ENCODE data around the gene SFSWAP. TPM values are rescaled to one million over a fixed set of nuclear protein-coding genes. Genes with fewer than 3 reads are reported as not detected.

SFSWAP gene
- total RNA-seq, 1 experiment from 2014 or later: 50.4 TPM

- DNase-seq (ENCODE audit: low read depth, low spot score) (no peak), ATAC-seq (no peak)
- Histone ChIP-seq H3K79me2 (ENCODE audit: insufficient read depth, low read length) (peaks cover 24% of the 10 kb centered on the region), H3K27me3 (ENCODE audit: insufficient read depth, low read length) (no peaks in the 10 kb centered on the region), H3K9me3 (ENCODE audit: control insufficient read depth in 1 of 2, insufficient read depth in 1 of 2, low read depth in 1 of 2, low read length in 2 of 2) (peaks cover 4 to 15% of the 10 kb centered on the region in 2 experiments), H3K36me3 (ENCODE audit: control insufficient read depth in 1 of 2, insufficient read depth in 2 of 2, low read length in 2 of 2) (peaks cover 17 to 52% of the 10 kb centered on the region in 2 experiments), H2AFZ (ENCODE audit: low read depth, low read length, poor library complexity, severe bottlenecking) (no peak overlapping the region), H3K9me2 (ENCODE audit: insufficient read depth) (no peaks in the 10 kb centered on the region), H3K9ac (ENCODE audit: low read length) (no peak overlapping the region), H3K4me1 (ENCODE audit: control insufficient read depth in 1 of 2, insufficient read depth in 2 of 2, low read length in 2 of 2) (no peaks in the 10 kb centered on the region), H3K4me2 (ENCODE audit: low read length) (no peak overlapping the region), H3K4me3 (replicated peaks in 1 of 2; ENCODE audit: low read depth in 1 of 2, low read length in 2 of 2) (no peak overlapping the region), H3K27ac (ENCODE audit: low read depth, low read length) (no peak overlapping the region), H4K20me1 (ENCODE audit: insufficient read depth) (no peaks in the 10 kb centered on the region)
- ChIA-PET POLR2A (no interaction called here), CTCF (no interaction called here), RAD21 (ENCODE audit: low non-redundant PET in 1 of 2, low total read pairs in 2 of 2, uncharacterized antibody in 2 of 2, unreplicated experiment in 2 of 2) (no interaction called here)
- BruUV-seq (replicated peaks): no TSS peak
- intact Hi-C loops (cut with micrococcal nuclease): no loop called here
- no peak for TF ChIP-seq ZFX (IDR thresholded peaks at IDR 0.05)
- no peak for TF ChIP-seq SIN3A (IDR thresholded peaks at IDR 0.05; ENCODE audit: low read depth)
- no peak for TF ChIP-seq EZH2phosphoT487 (IDR thresholded peaks at IDR 0.05; ENCODE audit: borderline replicate concordance)
- TF ChIP-seq EZH2 (IDR thresholded peaks at IDR 0.05): no peak
Measured at GRCh38 chr12:131745706-131746105, 34.8 kb downstream of the SFSWAP start.

- no TSS peak for BruUV-seq (replicated peaks)
- no peak overlapping the region for H2AFZ ChIP-seq (ENCODE audit: low read depth, low read length, poor library complexity, severe bottlenecking)
- peaks cover 14 to 46% of the 10 kb centered on the region in 2 experiments for H3K36me3 ChIP-seq (ENCODE audit: control insufficient read depth in 1 of 2, insufficient read depth in 2 of 2, low read length in 2 of 2)
- H4K20me1 ChIP-seq (ENCODE audit: insufficient read depth): no peaks in the 10 kb centered on the region
- TF ChIP-seq CEBPB (IDR thresholded peaks at IDR 0.05; ENCODE audit: low read depth) (no peak), CTCF (IDR thresholded peaks at IDR 0.05 in 2 of 3, conservative IDR thresholded peaks at IDR 0.05 in 1 of 3; ENCODE audit: borderline replicate concordance in 1 of 3, insufficient read depth in 1 of 3, low read depth in 2 of 3, low read length in 2 of 3) (no peak), YY1 (IDR thresholded peaks at IDR 0.05; ENCODE audit: extremely low read depth, insufficient replicate concordance, low read depth, low read length) (no peak)
- CTCF ChIA-PET: no interaction called here
- H3K4me3 ChIP-seq (replicated peaks in 1 of 2; ENCODE audit: low read depth in 1 of 2, low read length in 2 of 2): no peak overlapping the region
- H3K4me1 ChIP-seq (ENCODE audit: control insufficient read depth in 1 of 2, insufficient read depth in 2 of 2, low read length in 2 of 2): no peaks in the 10 kb centered on the region
- no peak overlapping the region for H3K4me2 ChIP-seq (ENCODE audit: low read length)
- DNase-seq (ENCODE audit: low read depth, low spot score) (no peak), ATAC-seq (no peak; the same call in 1 of the 2 replicates)
- POLR2A ChIA-PET: no interaction called here
- no peak overlapping the region for H3K27ac ChIP-seq (ENCODE audit: low read depth, low read length)
- H3K27me3 ChIP-seq (ENCODE audit: insufficient read depth, low read length): no peaks in the 10 kb centered on the region
- intact Hi-C loops (cut with micrococcal nuclease): no loop called here
- H3K9ac ChIP-seq (ENCODE audit: low read length): no peak overlapping the region
- H3K9me3 ChIP-seq (ENCODE audit: control insufficient read depth in 1 of 2, insufficient read depth in 1 of 2, low read depth in 1 of 2, low read length in 2 of 2): peaks cover 4 to 12% of the 10 kb centered on the region in 2 experiments
- no peaks in the 10 kb centered on the region for H3K9me2 ChIP-seq (ENCODE audit: insufficient read depth)
- H3K79me2 ChIP-seq (ENCODE audit: insufficient read depth, low read length): peaks cover 19% of the 10 kb centered on the region
- RAD21 ChIA-PET (ENCODE audit: low non-redundant PET in 1 of 2, low total read pairs in 2 of 2, uncharacterized antibody in 2 of 2, unreplicated experiment in 2 of 2): no interaction called here
Measured at GRCh38 chr12:131747276-131748177, 36.6 kb downstream of the SFSWAP start.
